GM12875 (cell line): ENCODE measurements around the gene RAPH1.
"Not testable (repeated sequence)": the region's sequence is repeated elsewhere in the genome, so short reads cannot be mapped to it uniquely, and the experiment has no call there.

Experiments used
- H3K4me3 ChIP-seq: one replicate; pipeline ENCODE4 v1.5.1; 2011; ENCODE audit warnings: low read depth, low read length, control low read depth
- TF ChIP-seq, protein P1 (sequence below): IDR thresholded peaks from 2 replicates; pipeline ENCODE4 v1.5.1; 2011; ENCODE audit warnings: low read depth, mild to moderate bottlenecking, control low read depth, inconsistent platforms, low read length, moderate library complexity, borderline replicate concordance; ENCODE audit not compliant: insufficient read depth

The RAPH1 gene

GRCh38 chr2:203395858-203396257, 139.2 kb downstream of the RAPH1 start:
- TF ChIP-seq, protein P1, sequence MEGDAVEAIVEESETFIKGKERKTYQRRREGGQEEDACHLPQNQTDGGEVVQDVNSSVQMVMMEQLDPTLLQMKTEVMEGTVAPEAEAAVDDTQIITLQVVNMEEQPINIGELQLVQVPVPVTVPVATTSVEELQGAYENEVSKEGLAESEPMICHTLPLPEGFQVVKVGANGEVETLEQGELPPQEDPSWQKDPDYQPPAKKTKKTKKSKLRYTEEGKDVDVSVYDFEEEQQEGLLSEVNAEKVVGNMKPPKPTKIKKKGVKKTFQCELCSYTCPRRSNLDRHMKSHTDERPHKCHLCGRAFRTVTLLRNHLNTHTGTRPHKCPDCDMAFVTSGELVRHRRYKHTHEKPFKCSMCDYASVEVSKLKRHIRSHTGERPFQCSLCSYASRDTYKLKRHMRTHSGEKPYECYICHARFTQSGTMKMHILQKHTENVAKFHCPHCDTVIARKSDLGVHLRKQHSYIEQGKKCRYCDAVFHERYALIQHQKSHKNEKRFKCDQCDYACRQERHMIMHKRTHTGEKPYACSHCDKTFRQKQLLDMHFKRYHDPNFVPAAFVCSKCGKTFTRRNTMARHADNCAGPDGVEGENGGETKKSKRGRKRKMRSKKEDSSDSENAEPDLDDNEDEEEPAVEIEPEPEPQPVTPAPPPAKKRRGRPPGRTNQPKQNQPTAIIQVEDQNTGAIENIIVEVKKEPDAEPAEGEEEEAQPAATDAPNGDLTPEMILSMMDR: no peak
- no peak overlapping the region for H3K4me3 ChIP-seq

- no peak overlapping the region for H3K4me3 ChIP-seq
- TF ChIP-seq, protein P1: no peak
Observed at GRCh38 chr2:203394519-203395227, 140.4 kb downstream of the RAPH1 start.

DNA sequence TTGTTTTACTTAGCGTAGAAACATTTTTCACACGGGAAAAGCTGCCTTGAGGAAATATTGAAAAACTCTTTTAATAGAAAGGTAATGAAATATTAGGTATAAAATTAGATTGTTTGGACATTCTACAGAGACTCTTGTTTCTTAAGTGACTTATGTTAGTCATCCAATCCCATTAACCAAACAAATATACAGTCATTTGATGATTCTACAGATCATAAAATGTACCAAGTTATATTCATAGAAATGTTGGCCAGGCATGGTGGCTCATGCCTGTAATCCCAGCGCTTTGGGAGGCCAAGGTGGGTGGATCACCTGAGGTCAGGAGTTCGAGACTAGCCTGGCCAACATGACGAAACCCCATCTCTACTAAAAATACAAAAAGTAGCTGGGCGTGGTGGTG, 146.9 kb downstream of the RAPH1 start:
- H3K4me3 ChIP-seq: not testable (repeated sequence)

DNA sequence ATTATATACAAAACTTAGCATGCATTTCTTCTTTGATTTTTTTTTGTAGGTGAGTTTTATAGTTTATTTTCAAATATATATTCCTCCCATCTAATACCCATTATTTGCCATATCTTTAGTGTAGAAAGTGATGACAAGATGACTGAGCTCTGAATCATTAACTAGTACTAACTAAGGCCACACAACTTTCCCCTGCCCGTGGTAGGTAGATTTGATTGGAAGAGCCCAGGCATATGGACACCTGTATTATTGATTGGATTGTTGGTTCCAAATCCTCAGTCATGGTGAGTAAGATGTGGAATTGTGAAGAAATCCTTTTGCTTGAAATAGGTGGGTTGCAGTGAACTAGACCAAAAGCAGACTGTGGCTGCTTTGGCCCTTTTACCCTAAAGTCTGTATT, 152.1 kb downstream of the RAPH1 start:
- H3K4me3 ChIP-seq: no peak overlapping the region
- TF ChIP-seq, protein P1: no peak

DNA sequence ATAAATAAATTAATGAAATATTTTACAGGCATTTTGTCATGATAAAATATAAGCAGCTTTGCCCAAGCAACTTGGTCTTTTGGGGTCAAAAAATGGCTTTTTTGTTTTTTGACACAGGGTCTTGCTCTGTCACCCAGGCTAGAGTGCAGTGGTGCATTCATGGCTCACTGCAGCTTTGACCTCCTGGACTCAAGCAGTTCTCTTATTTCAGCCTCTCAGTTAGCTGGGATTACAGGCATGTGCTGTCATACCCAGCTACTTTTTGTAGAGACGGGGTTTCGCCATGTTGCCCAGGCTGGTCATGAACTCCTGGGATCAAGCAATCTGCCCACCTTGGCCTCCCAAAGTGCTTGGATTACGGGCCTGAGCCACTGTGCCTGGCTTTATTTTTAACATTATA, 155.9 kb downstream of the RAPH1 start:
- TF ChIP-seq, protein P1: no peak
- H3K4me3 ChIP-seq: no peak overlapping the region

- H3K4me3 ChIP-seq: no peak overlapping the region
- TF ChIP-seq, protein P1: no peak
Observed at GRCh38 chr2:203376173-203376572, 158.9 kb downstream of the RAPH1 start.

DNA sequence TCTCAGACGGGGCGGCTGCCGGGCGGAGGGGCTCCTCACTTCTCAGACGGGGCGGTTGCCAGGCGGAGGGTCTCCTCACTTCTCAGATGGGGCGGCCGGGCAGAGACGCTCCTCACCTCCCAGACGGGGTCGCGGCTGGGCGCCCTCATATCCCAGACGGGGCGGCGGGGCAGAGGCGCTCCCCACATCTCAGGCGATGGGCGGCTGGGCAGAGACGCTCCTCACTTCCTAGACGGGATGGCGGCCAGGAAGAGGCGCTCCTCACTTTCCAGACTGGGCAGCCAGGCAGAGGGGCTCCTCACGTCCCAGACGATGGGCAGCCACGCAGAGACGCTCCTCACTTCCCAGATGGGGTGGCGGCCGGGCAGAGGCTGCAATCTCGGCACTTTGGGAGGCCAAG, 162.4 kb downstream of the RAPH1 start:
- not testable (repeated sequence) for H3K4me3 ChIP-seq

DNA sequence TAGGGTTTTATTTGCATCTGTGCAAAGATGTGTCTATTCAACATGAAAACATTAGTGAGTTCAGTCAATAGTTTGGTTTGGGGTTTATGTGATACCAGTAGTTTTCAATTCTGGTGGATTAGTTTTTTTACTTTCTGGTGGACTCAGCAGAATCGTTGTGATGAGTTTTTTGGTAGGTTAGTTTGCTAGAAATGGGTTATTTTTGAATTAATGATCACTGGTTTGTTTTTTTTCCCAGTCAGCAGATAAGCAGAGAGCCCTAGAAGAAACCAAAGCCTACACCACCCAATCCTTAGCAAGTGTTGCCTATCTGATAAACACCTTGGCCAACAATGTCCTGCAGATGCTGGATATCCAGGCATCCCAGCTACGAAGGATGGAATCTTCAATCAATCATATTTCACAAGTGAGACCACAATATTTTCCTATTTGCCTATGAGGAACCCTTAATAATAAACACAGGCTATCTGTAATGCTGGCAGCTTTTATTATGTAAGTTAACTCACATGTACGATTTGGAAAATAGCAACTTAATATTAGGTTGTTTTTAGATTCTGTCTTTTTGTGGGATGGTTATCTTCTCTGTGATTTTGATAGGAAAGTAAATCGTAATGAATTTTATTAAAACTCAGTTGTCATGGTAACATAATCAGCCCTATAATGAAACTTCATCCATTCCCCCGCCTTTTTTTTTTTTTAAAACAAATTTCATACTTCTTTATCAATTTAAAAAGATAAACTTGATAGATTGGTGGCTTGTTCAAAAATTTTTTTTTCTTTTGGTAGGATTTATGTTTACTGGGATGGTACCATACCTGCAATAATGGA, 168.2 kb downstream of the RAPH1 start:
- H3K4me3 ChIP-seq: no peak overlapping the region
- TF ChIP-seq, protein P1: no peak
